NCI-H748 treated with DMSO at 0.1 percent for 48 hours (cell line): ENCODE results near the gene RARB.

Source experiments
- DNase-seq: peaks from one replicate; lab custom pipeline; 2025; lab: John Stamatoyannopoulos, UW

The RARB gene

GRCh38 chr3:25554376-25554775, 126.3 kb downstream of the RARB start:
- no peak for DNase-seq

- no peak for DNase-seq
These were observed 127.8 kb downstream of the RARB start for GRCh38 chr3:25555695-25556437.

GRCh38 chr3:25556447-25556846, 128.4 kb downstream of the RARB start:
- DNase-seq = no peak

- no peak for DNase-seq
These were observed 129.6 kb downstream of the RARB start for GRCh38 chr3:25557694-25558093.

GRCh38 chr3:25558121-25558520, 130.1 kb downstream of the RARB start:
- no peak for DNase-seq

GRCh38 chr3:25558796-25559195, 130.7 kb downstream of the RARB start:
- no peak for DNase-seq

GRCh38 chr3:25563601-25564000, 135.5 kb downstream of the RARB start:
- DNase-seq = no peak

- no peak for DNase-seq
These were observed 136.0 kb downstream of the RARB start for GRCh38 chr3:25564075-25564474.

- no peak for DNase-seq
These were observed 137.7 kb downstream of the RARB start for GRCh38 chr3:25565807-25566206.

GRCh38 chr3:25566358-25566920, 138.4 kb downstream of the RARB start:
- no peak for DNase-seq

- no peak for DNase-seq
These were observed 139.3 kb downstream of the RARB start for GRCh38 chr3:25567388-25567787.

GRCh38 chr3:25567806-25568524, 139.9 kb downstream of the RARB start:
- DNase-seq = no peak

GRCh38 chr3:25568525-25569078, 140.5 kb downstream of the RARB start:
- no peak for DNase-seq

- DNase-seq = no peak
These were observed 143.2 kb downstream of the RARB start for GRCh38 chr3:25571285-25571684.

- no peak for DNase-seq
These were observed 144.3 kb downstream of the RARB start for GRCh38 chr3:25572336-25572735.

- no peak for DNase-seq
These were observed 144.9 kb downstream of the RARB start for GRCh38 chr3:25572919-25573385.

GRCh38 chr3:25573386-25574171, 145.5 kb downstream of the RARB start:
- DNase-seq = no peak

GRCh38 chr3:25574172-25574765, 146.2 kb downstream of the RARB start:
- DNase-seq = no peak

- no peak for DNase-seq
These were observed 146.9 kb downstream of the RARB start for GRCh38 chr3:25575001-25575400.

GRCh38 chr3:25576146-25576545, 148.1 kb downstream of the RARB start:
- DNase-seq = no peak

- no peak for DNase-seq
These were observed 148.9 kb downstream of the RARB start for GRCh38 chr3:25576831-25577454.
